GM21576 (cell line): ENCODE measurements around the gene CHAD.
A peak's percentile ranks its signal among the peaks of the same experiment; 100 is the strongest.

ENCODE experiments used
- ATAC-seq: cut with Tn5 transposase; IDR thresholded peaks from one replicate; pipeline ENCODE4 v1.9.1; 2021; ENCODE audit warnings: mild to moderate bottlenecking, moderate library complexity; ENCODE audit not compliant: unreplicated experiment

Gene CHAD, protein sequence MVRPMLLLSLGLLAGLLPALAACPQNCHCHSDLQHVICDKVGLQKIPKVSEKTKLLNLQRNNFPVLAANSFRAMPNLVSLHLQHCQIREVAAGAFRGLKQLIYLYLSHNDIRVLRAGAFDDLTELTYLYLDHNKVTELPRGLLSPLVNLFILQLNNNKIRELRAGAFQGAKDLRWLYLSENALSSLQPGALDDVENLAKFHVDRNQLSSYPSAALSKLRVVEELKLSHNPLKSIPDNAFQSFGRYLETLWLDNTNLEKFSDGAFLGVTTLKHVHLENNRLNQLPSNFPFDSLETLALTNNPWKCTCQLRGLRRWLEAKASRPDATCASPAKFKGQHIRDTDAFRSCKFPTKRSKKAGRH

DNA sequence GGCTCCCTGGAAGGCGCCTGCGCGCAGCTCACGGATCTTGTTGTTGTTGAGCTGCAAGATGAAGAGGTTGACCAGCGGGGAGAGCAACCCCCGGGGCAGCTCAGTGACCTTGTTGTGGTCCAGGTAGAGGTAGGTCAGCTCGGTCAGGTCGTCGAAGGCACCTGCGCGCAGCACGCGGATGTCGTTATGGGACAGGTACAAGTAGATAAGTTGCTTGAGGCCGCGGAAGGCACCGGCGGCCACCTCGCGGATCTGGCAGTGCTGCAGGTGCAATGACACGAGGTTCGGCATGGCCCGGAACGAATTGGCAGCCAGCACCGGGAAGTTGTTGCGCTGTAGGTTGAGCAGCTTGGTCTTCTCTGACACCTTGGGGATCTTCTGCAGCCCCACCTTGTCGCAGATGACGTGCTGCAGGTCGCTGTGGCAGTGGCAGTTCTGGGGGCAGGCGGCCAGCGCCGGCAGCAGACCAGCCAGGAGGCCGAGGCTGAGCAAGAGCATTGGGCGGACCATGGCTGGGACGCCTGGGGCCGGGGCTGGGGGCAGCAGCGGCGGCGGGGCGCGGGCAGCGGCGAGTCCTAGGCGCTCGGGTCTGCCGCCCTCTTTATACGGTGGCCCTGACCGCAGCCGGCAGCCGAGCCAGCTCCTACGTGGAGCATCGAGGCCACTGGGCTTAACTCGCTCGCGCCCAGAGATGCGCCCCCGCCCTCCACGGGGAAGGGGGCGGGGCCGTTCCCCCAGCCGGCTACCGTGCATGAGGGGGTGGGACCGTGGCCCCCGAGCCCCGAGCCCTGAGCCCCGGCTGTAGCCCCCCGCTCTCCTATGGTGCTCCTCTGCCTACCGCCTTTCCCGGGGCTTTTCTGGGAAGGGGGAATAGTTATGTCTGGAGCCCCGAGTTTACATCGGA lies at the start of gene CHAD:
CHAD (minus strand) TSS at position 577 of the 904 bp plus-strand sequence; CDS start at position 510, 67 bp downstream.
- no peak for ATAC-seq

DNA sequence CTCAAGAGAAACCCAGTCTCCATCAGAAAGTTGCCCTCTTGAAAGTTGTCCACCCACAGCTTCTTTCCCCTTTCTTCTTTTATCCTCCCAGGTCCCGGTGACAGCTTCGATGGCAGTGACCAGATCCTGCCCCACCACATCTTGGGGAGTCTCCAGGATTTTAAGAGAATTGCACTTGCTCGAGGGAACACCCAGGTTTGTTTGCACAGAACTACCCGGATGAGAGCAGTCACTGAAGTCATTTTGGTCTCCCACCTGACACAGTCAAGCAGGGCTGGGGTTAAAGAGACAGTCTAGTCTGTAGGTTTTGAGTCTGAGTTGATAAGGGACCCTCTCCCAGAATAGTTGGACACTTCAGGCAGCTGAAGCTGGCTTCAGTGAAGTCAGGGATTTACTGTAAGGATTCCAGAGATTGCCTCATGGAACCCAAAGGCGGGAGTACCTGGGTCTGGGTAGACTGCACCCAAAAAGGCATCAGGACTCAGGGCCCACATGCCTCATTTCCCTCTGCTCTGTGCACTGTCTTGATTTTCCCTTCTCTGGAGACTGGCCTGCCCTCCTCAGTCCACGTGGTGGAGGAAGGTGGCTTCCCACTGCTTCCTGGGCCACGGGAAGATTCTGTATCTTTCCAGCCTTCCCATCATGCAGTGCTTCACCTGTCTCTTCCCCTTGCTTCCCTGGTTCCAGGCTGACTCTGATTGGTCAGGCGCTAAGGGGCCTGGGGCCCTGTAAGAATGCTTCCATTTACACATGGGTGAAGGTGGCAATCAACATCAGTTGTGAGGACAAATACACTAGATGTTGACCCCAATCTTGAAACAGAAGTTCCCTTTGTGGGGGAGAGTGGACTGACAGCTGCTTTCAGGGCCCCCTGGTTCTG lies 49.1 kb upstream of the CHAD start:
- ATAC-seq, result no peak

DNA sequence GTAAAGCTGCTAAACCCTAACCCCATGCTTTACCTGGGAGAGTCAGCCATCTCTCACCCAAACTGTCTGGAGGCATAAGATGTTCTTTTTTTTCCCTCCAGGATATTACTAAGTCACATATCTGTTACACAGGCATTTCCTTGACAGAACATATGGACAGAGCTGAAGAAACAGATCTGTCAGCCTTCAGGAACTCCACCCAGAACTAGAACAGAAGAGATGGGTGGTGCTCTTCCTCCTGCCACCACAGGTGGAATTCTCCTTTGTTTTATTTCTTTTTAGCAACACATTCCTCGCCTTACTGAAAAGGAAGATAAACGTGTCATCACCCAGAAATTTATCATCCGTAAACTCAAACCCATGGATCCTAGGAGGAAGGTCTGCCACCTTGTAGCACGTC lies 48.3 kb upstream of the CHAD start:
- ATAC-seq, result no peak

DNA sequence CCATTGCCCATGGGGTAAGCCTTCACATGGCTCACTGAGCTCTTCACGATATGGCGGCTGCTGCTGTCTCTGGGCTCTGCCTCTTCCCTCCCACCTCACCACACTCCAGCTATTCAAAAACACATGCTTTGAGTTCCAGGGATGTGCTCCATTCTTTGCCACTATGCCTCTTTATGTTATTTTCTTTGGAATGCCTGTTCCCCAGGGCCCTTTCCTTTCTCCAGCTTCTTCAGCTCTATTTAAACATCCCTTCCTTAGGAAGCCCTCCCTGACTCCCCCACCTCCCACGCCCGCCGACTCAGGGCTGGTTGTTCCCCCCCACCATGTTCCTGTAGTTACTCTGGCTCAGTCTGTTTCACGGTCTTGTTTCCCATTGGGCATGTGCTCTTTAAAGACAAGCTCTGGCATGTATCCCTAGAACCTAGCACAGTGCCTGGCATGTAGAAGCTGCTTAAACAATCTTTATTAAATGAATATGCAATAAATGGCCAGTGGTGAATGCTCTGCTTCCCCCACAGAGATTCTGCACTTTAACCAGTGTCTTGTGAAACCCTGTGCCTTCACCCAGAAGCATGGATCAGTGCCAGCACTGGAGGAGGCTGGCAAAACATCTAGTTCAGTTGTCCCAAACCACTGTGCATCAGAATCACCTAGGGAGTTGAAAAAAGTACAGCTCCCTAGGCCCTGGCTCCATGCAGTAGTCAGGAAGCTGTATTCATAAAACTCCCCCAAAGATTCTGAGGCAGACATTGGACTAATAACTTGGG lies 46.4 kb upstream of the CHAD start:
- ATAC-seq, result no peak

DNA sequence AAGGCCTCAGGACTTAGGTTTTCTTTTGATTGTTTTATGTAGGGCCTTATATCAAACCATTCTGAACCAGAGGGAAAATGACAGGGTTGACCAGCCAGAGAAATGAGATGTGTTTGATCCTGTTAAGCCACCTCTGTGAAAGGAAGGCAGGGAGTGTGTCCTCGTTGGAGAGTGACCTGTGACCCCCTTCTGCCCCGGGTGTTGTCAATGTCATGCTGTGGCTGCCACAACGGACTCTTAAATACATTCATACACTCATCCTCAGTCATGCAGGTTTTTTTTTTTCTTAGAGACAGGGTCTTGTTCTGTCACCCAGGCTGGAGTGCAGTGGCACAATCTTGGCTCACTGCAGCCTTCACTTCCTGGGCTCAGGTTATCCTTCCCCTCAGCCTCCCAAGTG lies 45.7 kb upstream of the CHAD start:
- no peak for ATAC-seq

DNA sequence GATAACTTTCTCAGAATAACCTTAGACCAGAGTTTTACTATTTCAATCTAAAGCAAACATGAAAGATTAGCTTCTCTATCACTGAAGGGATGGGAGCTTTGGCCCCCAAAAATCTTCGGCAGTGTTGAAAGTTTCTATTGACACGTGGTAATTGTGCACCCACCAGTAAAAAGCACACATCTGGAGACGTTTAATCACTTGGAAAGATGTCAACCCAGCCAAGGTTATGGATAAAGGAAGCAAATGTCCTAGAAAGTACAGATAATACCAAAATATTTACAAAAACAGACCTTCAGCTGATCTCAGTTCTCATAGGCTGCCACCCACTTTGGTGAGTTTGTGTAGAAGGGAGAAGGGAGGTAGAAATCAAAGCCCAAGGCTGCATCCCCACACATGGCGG lies 44.8 kb upstream of the CHAD start:
- ATAC-seq, result no peak

DNA sequence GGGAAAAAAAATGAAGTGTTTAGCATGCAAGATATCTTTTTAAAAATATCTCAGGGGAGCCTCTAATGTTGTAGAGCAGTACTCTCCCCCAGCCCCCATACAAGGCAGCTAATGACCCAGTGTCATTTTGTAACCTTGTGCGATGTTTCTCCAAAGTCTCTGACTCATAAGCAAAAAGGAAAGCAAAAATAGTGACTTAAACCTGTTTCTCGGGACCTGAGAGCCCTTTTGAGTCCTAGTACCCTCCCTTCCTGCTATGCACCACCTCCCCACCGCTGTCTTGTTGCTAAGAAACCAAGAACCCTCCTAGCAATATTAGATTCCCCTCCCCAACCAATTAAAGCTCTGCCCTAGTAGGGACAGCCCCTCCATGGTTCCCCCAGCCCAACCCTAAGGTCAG lies 42.4 kb upstream of the CHAD start:
- peak; percentile 78 for ATAC-seq

DNA sequence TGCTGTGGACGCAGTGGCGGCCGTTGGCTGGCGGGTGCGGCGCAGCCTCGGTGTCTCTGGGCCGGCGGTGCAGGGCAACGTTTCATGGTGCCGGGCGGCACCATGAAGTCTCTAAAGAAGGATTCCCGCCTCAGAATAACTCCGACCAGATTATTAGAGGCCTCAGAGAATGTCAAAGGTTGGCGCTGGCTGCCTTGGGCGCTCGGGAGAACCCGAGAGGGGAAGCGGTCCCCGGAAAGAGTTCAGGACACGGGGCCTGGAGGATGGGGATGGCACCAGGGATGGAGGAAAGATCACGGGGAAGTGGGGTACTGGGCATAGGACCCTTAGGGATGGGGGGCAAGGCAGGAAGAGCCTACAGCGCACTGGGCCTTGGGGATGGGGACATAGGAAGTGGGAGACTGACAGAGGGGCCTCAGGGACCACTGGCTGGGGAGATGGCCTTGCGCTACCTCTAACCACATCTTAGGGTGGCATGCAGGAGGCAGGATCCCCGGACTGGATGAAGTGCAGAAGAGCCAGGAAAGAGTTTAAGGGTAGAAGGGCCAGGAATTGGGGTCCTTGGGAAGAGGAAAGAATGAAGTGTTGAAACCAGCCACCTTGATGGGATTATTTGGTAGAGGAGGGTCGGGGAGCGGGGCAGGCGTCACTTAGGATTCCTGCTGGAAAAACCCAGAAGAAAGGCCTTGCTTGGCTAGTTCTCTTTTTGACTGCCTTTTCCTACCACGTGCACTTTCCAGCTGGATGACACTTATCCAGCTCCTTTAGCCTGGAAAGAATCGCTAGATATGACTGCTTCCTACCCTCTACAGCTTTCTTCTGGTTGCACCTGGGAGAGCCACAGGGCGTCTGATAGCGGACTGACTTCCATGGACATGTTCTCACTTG lies 40.1 kb upstream of the CHAD start:
- no peak for ATAC-seq

DNA sequence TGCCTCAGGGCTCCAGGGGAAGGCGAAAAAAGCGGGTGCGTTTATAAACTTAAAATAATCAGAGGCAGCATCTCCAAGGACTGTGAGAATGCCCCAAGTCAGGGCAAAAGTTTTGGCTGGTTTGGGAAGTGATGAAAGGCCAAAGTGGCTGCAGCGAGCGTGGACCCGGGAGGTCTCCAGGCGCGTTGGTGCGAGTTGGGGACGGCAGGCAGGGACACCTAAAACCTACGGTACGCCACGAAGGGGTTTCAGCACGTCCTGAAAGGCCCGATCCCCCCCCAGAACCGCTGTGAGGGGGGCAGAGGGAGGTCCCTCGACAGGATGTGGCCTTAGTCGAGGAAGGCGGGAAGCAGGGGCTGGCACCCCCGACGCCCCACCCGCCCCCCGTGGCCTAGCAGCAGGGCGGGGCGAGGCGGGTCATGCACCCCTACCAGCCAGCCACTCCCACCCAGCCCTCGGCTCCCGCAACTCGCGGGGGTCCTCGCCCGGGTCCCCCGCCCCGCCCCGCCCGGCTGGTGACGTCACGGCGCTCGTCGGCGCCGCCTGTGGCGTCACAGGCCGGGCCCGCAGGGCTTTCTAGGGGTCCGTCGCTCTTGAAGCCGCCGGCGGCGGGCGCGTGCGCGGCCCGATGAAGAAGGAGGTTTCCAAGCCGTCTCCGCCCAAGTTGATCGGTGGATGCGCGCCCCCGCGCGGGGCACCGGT lies 39.3 kb upstream of the CHAD start, which contains the start of gene MYCBPAP:
MYCBPAP (plus strand) TSS at position 569 of the 702 bp plus-strand sequence. CDS start 236 bp downstream, outside the sequence.
- no peak for ATAC-seq

DNA sequence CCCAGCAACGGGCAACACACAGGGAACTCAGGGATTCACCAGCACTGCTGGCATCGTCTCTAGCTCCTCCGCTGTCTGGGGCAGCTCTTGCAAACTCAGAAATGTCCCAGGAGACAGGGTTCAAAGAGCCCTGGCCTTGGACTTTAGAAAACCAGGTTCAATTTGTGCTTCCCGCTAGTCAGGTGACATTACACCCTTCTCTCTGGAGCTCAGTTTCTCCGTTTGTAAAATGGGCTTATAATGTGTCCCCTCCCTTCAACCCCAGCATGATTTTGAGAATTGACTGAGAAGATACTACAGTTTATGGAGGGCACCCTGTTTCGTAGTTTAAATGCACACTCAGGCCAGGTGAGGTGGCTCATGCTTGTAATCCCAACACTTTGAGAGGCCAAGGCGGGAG lies 37.6 kb upstream of the CHAD start:
- ATAC-seq, result no peak

DNA sequence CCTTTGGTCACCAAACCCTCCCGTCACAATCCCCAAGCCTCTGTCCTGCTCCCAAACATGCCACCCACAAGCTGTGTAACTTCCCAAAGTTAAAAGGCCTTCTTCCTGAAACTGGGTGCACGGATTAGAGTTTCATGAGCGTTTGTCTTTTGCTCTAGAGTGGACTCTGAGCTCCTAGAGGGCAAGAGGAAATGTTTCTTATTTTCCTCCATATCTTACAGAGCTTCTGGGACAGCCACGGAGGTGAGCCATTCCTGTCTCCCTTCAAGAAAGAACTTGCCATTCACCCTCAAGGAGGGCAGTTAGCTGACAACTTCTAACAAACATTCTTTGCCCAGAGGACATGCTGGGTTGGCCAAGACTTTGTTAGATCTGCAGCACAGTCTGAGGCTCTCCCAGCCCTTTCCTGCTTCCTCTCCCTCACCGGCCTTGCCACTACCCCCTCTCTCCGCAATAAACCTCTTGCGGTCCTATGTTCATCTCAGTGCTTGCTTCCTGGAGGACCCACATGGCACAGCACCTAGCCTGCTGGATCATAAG lies 37.0 kb upstream of the CHAD start:
- ATAC-seq, result no peak

DNA sequence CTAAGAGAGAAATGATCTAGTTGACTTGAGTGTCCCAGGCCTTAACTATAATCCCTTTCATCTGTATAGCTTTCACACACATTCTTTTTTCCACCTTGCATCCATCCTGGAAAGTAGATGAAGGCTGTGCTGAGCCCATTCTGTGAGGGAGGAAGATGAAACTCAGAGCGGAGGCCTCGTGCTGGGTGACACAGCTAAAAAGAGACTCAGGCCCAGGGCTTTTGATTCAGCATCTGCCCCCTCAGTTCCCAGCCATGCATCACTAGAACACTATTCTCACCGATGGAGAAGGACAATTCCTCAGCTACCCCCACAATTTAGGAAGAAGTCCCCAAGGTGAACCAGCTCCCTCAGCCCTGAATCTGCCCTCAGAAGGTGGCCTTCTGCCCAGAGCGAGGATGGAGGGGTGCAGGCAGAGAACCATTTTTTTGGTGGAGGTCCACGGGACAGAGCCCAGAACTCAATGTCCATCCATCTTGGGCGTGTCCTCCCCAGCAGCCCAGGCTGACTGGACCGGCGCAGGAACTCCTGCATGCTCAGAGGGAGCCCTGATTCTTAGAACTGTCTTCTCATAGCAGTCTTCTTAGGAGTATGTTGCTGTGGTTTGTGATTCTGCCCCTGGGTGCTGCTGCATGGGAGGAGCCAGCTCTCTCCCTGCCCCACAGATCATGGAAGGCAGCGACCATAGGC lies 33.8 kb upstream of the CHAD start:
- ATAC-seq, result no peak

DNA sequence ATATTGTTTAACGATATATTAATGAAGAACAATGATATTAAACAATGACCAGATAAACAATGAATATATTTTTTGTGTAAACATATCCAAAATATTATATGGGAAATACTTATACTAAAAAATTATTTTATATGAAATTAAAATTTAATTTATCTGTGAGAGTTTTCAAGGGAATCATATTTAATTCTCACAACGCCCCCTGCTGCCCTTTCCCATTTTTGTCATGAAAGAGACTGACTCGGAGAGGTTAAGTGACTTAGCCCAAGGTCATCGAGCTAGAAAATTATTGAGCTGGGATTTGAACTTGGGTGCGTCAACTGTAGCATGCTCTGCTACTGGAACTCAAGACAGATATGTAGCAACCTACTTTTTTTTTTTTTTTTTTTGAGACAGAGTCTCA lies 32.4 kb upstream of the CHAD start:
- no peak for ATAC-seq

DNA sequence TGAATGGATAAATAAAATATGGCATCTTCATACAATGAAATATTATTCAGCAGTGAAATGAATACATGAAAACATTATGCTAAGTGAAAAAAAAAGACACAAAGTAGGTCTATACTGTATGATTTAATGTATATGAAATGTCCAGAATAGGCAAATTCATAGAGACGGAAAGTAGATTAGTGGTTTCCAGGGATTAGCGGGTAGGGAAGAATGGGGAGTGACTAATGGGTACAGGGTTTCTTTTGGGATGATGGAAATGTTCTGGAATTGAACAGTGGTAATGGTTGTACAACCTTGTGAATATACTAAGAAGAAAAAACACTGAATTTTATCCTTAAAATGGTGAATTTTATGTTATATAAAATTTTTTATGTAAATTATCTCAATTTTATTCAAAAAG lies 31.0 kb upstream of the CHAD start:
- ATAC-seq, result no peak

DNA sequence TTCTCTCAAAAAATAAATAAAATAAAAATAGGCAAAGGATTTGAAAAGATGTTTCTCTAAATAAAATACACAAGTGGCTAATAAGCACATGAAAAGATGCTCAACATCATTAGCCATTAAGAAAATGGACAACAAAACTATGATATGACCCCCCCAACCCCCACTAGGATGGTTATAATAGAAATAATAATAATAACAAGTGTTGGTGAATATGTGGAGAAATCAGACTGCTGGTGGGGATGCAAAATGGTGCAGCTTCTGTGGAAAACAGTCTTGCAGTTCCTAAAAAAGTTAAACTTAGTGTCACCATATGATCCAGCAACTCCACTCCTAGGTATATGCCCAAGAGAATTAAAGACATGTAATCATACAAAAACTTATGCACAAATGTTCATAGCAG lies 30.6 kb upstream of the CHAD start:
- no peak for ATAC-seq

DNA sequence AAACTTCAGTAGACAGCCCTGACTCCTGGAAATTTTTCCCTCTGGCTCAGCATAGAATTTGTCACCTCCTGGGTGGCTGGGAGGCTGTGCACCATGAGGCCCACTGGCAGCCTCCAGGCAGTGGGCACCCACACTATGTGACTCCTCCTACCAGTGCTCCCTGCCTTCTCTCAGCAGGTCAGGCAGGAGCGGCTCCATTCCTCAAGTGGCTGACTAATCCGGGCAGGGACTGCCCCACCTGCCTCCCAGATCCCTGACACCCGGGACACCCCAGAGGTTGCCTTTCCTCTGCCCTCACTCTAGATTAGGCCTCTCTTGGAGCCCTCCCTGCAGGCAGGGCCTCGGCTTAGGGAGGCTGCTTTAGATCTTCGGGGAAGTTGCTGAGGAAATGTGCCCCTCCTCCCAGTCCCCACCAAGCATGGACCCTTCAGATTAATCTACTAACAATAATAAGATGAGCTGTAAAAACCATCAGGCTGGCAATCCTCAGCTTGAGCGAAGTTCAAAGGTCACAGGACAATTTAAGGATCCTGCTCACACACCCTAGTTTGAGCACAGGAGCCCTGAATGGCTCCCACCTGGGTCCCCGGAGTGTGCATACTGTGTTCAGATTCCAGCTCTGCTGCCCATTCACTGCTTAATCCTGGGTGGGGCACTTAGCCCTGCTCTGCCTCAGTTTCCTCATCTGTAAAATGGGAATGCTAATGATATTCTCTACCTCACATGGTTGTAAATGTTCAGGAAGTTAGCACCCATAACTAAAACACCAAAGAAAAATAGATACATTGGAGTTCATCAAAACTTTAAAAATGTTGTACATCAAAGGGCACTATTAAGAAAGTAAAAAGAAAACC lies 29.6 kb upstream of the CHAD start:
- ATAC-seq, result no peak

DNA sequence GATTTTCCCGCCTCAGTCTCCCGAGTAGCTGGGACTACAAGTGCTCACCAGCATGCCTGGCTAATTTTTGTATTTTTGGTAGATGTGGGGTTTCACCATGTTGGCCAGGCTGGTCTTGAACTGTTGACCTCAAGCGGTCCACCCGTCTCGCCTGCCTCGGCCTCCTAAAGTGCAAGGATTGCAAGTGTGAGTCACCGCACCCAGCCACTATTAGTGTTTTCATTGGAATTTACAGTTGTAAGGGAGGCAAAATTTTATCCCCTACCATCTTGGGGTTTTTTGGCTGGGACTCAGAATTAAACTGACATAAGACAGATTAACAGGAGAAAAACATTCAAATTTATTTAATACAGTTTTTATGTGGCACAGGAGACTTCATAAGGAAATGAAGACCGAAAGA lies 27.2 kb upstream of the CHAD start:
- no peak for ATAC-seq
